GM12878 (cell line): ENCODE results near the gene RALBP1. TPM values are rescaled to one million over a fixed set of nuclear protein-coding genes. Genes with fewer than 3 reads are reported as not detected.

Experiments
- CBX5 ChIP-seq: sonication (generic); IDR thresholded peaks from 2 replicates; pipeline ENCODE4 v1.6.1; 2016; ENCODE audit warnings: low read depth, moderate library complexity, mild to moderate bottlenecking, inconsistent platforms
- EED ChIP-seq: sonication (generic); IDR thresholded peaks from 2 replicates; pipeline ENCODE4 v1.6.1; 2016; ENCODE audit warnings: antibody characterized with exemption, low read depth
- NFIC ChIP-seq: IDR thresholded peaks from 2 replicates; pipeline ENCODE4 v1.6.1; 2012; ENCODE audit warnings: low read depth, mild to moderate bottlenecking, inconsistent platforms, low read length, moderate library complexity
- NFYB ChIP-seq: IDR thresholded peaks from 2 replicates; pipeline ENCODE4 v1.6.1; 2011; ENCODE audit warnings: low read depth, mild to moderate bottlenecking, low read length, improper control_type of control experiment, moderate library complexity; ENCODE audit not compliant: insufficient read depth
- POU2F2 ChIP-seq: IDR thresholded peaks from 3 replicates; pipeline ENCODE4 v1.6.1; 2011; ENCODE audit warnings: low read depth, mild to moderate bottlenecking, low read length, borderline replicate concordance
- RAD21 ChIP-seq: IDR thresholded peaks from 2 replicates; pipeline ENCODE4 v1.6.1; 2011; ENCODE audit warnings: mild to moderate bottlenecking, low read depth, low read length, moderate library complexity; ENCODE audit not compliant: insufficient read depth
- SP1 ChIP-seq: IDR thresholded peaks from one replicate; pipeline ENCODE4 v1.6.1; 2011; ENCODE audit warnings: low read depth, low read length
- ZNF24 ChIP-seq: fragments of 450-650 bp; IDR thresholded peaks from 2 replicates; pipeline ENCODE4 v1.6.1; 2017; ENCODE audit warnings: antibody characterized with exemption, mild to moderate bottlenecking
- ZSCAN29 ChIP-seq: fragments of 450-650 bp; IDR thresholded peaks from 2 replicates; pipeline ENCODE4 v1.6.1; 2017; ENCODE audit warnings: mild to moderate bottlenecking, moderate library complexity
- polyA plus RNA-seq, 11 experiments: library from polyadenylated mRNA; depleted of rRNA in 4 of 11; unstranded in 6 of 11; stranded (reverse) in 5 of 11; fragments of >200 nt; fragmentation: Nextera tagmentation in 4 of 11; fragmentation: Illumina TruSeq in 1 of 11; extraction: Ambion mirVana in 4 of 11; extraction: Trizol in 1 of 11; gene quantifications; 1 replicate in 1 of 11; 2 replicates in 10 of 11; pipeline versions ENCODE4 v1.2.1 to v1.2.3, GENCODE V29; 2011 to 2016; ENCODE audit warnings: inconsistent platforms in 2 of 11, missing spikeins in 2 of 11, low read depth in 1 of 11
- total RNA-seq, 4 experiments: library from RNA; depleted of rRNA in 3 of 4; stranded (reverse); fragments of >200 nt in 3 of 4; fragmentation: Illumina TruSeq in 1 of 4; extraction: Trizol in 1 of 4; gene quantifications; 2 replicates each; pipeline versions ENCODE4 v1.2.1 to v1.2.3, GENCODE V29; 2013 to 2021
- TF ChIP-seq, protein P1 (sequence below): fragments of 450-650 bp; IDR thresholded peaks from 2 replicates; pipeline ENCODE4 v1.6.1; 2017; ENCODE audit warnings: antibody characterized with exemption, mild to moderate bottlenecking, moderate library complexity
- TF ChIP-seq, protein P2 (sequence below): fragments of 450-650 bp; IDR thresholded peaks from 2 replicates; pipeline ENCODE4 v1.6.1; 2014; ENCODE audit warnings: mild to moderate bottlenecking
- TF ChIP-seq, protein P3 (sequence below): IDR thresholded peaks from 2 replicates; pipeline ENCODE4 v1.6.1; 2012; ENCODE audit warnings: low read depth, low read length, improper control_type of control experiment

The RALBP1 gene
- total and polyA plus RNA-seq, 10 of the 15 experiments (the other 5 are each of a cell fraction or from before 2014, with no cell fraction given): 11.2 to 46.9 (median 41.8) TPM

DNA sequence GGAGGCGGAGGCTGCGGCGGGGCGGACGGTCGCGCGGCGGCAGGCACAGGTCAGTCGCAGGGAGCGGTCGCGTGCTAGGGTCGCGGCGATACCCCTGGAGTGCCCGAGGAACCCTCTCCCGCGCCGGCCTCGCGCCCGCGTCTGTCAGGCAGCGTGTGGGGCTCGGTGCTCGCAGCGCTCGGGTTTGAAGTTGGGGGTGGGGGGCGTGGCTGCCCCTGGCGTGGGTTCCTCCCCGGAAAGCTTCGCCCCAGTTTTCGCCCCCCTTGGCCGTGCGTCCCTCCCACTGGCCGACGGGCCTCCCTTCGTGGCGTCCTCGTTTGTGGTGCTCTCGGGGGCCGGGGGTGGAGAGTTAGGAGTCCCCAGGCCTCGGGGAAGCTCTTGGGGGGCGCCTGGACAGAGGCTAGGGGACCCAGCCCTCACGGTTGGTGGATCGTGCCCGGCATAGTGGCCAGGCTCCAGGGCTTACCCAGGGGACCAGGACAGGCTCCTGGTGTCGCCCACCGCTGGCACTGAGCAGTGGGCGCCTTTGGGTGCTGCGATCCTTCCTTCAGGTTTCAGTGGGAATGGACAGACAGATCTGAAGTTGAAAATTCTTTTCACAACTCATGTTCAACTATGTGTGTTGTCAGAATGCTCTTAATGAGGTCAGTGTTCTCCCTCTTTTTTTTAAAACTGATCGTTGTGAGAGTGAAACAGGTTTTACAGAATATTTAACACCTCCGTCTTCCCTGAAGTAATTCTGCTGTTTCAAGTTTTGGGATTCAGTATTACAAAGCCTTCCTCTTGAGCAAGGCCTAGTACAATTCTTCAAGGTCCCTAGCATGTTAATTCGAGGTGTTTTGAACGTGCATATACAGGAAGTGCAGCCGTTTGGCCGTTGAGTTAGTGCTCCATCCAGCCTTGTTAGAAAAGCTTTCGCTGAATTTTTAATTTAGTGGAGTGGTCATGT, 604 bp downstream of the RALBP1 start (continued):
- TF ChIP-seq, protein P1, sequence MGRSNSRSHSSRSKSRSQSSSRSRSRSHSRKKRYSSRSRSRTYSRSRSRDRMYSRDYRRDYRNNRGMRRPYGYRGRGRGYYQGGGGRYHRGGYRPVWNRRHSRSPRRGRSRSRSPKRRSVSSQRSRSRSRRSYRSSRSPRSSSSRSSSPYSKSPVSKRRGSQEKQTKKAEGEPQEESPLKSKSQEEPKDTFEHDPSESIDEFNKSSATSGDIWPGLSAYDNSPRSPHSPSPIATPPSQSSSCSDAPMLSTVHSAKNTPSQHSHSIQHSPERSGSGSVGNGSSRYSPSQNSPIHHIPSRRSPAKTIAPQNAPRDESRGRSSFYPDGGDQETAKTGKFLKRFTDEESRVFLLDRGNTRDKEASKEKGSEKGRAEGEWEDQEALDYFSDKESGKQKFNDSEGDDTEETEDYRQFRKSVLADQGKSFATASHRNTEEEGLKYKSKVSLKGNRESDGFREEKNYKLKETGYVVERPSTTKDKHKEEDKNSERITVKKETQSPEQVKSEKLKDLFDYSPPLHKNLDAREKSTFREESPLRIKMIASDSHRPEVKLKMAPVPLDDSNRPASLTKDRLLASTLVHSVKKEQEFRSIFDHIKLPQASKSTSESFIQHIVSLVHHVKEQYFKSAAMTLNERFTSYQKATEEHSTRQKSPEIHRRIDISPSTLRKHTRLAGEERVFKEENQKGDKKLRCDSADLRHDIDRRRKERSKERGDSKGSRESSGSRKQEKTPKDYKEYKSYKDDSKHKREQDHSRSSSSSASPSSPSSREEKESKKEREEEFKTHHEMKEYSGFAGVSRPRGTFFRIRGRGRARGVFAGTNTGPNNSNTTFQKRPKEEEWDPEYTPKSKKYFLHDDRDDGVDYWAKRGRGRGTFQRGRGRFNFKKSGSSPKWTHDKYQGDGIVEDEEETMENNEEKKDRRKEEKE: no peak
- TF ChIP-seq, protein P2, sequence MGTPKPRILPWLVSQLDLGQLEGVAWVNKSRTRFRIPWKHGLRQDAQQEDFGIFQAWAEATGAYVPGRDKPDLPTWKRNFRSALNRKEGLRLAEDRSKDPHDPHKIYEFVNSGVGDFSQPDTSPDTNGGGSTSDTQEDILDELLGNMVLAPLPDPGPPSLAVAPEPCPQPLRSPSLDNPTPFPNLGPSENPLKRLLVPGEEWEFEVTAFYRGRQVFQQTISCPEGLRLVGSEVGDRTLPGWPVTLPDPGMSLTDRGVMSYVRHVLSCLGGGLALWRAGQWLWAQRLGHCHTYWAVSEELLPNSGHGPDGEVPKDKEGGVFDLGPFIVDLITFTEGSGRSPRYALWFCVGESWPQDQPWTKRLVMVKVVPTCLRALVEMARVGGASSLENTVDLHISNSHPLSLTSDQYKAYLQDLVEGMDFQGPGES: no peak
- TF ChIP-seq SP1 (no peak), CBX5 (no peak), ZSCAN29 (0 out of 2 replicates have a peak, but pooled peaks have one; percentile 55), EED (0 out of 2 replicates have a peak, but pooled peaks have one; percentile 19), NFIC (no peak; the same call in 1 of the 2 replicates), POU2F2 (no peak), NFYB (no peak), RAD21 (no peak), ZNF24 (no peak)
- TF ChIP-seq, protein P3, sequence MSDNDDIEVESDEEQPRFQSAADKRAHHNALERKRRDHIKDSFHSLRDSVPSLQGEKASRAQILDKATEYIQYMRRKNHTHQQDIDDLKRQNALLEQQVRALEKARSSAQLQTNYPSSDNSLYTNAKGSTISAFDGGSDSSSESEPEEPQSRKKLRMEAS: no peak
